Subcutaneous adipose tissue (tissue), 4 donors: ENCODE data around the gene DCAF12L2. TPM values are rescaled to one million over a fixed set of nuclear protein-coding genes. Genes with fewer than 3 reads are reported as not detected.

Source experiments
- total RNA-seq, 4 donors: library from RNA; depleted of rRNA; stranded (reverse); fragments of >200 nt; gene quantifications; one replicate each; pipeline ENCODE4 v1.1.0, GENCODE V29; 2016
- TF ChIP-seq, protein P1 (sequence below): fragments of 450-650 bp; IDR thresholded peaks from one replicate; pipeline ENCODE4 v1.5.1; 2016; ENCODE audit warnings: low read depth, mild to moderate bottlenecking, control low read depth, antibody characterized with exemption, moderate library complexity

DCAF12L2 gene
- total RNA-seq: 1 to 10 TPM in 1 of 4 donors, under 1 TPM in 3; 0.33 to 1.1 (median 0.54) TPM

DNA sequence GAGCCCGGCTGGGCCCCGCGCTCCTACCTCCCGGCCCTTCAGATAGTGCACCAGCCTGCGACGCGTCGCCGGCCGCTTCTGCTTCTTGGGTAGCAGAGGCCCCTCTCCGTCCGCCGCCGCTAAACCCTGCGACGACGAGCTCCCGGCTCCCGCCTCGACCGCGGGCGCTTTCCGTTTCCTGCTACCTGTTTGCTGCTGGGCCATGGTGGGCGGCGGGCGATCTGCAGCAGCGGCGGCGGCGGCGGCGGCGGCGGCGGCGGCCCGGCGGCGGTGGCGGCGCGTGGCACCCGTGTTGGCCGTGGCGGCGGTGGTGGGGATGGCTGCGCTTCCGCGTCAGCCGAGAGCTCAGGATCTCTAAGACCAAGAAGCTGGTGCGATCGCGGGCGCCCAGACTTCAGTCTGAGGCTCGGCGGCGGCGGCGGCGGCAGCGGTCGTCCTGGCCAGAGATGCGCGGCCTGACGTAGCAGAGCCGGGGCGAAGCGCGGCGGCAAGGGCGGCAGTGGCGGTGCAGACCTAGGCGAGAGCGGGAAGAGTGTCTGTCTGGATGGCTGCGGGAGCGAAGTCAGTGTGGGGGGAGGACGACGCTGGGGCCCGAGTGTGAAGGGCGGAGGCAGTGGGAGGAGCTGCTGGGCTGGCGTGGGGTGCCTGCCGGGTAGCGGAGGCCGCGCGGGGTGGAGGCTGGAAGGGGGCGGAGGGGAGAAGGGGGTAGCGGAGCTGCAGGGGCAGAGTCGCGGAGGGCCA lies at the start of gene DCAF12L2:
DCAF12L2 (minus strand) TSS at position 569 of the 741 bp plus-strand sequence; CDS start at position 204, 365 bp downstream.
- TF ChIP-seq, protein P1, sequence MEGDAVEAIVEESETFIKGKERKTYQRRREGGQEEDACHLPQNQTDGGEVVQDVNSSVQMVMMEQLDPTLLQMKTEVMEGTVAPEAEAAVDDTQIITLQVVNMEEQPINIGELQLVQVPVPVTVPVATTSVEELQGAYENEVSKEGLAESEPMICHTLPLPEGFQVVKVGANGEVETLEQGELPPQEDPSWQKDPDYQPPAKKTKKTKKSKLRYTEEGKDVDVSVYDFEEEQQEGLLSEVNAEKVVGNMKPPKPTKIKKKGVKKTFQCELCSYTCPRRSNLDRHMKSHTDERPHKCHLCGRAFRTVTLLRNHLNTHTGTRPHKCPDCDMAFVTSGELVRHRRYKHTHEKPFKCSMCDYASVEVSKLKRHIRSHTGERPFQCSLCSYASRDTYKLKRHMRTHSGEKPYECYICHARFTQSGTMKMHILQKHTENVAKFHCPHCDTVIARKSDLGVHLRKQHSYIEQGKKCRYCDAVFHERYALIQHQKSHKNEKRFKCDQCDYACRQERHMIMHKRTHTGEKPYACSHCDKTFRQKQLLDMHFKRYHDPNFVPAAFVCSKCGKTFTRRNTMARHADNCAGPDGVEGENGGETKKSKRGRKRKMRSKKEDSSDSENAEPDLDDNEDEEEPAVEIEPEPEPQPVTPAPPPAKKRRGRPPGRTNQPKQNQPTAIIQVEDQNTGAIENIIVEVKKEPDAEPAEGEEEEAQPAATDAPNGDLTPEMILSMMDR: no peak

DNA sequence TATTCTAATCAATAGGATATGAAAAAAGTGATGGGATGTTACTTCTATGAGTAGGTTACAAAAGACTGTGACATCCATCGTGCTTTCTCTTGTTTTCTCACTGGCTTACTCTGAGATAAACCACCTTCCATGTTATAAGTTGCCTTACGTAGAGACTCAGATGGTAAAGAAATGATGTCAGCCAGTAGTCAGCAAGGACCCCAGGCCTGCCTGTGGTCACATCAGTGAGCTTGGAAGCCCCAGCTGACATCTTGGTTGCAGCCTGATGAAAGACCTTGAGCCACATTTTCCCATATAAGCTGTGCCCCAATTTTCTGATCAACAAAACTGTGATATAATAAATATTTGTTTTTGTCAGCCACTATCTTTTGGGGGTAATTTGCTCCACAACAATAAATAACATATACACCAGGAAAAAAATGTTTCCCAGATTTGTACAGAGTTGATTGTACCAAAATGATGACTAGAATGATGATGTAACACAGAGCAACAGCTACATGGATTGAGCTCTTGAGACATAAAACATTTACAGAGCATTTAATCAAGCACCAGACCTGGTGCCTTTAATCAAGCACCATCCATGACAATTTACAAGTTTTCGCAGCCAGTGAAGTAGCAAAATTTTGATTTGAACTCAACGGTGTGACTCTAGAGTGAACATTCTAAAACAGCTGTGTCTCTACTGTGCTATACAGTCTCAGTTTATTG lies 11.2 kb upstream of the DCAF12L2 start:
- TF ChIP-seq, protein P1: no peak

DNA sequence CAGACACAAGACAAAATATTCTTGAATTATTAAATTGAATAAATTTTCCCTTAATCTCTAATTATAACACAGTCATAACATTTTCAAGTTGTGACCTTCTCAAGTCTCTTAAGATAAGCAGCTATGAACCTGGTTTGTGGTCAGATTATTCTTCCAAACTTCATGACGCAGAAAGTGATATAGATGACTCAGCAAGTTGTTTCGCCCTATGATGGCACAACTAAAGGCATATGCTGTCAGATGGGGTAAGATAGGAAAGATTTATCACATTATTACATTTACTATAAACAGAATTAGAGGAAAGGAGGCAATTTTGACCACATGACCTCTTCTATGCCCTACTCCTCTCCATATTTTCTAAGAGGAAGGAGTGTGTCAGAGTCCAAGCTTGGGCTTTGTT lies 4.6 kb upstream of the DCAF12L2 start:
- TF ChIP-seq, protein P1: no peak

DNA sequence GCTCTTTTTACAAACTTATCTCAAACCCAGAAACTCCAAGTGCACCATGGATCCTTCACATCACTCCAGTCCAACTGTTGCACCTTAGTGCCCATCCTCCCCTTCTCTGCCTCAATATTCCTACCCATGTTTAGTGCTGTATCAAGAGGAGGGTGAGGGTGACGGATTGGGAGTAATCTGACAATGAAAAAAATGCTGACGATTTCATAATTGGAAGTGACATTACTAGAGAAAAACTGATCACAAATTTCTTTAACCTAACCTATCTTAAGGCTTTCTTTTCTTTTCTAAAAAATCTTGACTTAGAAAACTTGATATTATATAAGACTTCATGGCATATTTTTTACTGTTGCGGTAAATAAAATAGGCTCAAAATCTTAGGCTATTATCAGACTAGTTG lies 1.5 kb upstream of the DCAF12L2 start:
- TF ChIP-seq, protein P1: no peak

DNA sequence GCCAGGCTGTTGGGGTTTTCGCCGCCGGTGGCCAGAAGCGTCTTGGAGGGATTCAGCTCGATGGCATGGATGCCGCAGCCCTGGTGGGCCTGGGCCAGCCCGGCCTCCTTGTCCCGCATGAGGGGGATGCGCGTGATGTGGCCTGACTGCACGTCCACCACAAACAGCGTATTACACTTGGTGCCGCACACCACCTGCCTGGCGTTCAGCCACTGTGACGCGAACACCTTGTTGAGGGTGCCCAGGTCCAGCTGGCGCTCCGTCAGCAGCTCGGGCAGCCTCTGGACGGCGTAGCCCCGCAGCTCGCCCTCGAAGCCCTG lies 728 bp downstream of the DCAF12L2 start:
- TF ChIP-seq, protein P1: no peak

DNA sequence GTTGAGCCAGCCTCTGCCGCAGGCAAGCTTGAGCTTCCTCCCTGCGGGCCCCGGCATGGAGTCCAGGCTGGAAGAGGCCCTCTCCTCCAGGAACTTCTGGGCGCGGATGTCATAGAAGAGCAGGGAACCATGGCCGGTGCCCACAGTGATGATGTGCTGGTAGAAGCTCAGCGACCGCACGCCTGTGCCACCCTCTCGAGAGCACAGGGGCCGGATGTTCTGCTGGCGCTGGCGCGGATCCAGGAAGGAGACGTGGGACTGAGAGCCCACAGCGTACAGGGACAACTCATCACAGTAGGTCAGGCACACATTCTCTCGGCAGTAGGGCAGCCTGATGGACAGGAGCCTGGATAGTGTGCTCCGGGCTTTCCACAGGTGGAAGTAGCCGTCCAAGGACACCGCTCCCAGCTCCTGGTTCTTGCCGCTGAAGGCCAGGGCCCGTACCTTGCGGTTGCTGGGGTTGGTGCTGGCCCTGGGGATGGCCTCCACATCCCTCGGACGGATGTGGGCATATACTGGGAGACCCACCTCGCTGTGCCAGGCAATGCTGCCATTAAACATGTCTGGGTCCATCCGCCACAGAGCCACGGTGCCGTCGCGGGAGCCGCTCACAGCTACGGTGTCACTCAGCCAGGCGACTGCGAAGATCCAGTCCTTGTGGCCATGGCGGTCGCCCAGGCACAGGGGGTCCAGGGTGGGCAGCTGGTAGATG lies 1.2 kb downstream of the DCAF12L2 start:
- TF ChIP-seq, protein P1: no peak

DNA sequence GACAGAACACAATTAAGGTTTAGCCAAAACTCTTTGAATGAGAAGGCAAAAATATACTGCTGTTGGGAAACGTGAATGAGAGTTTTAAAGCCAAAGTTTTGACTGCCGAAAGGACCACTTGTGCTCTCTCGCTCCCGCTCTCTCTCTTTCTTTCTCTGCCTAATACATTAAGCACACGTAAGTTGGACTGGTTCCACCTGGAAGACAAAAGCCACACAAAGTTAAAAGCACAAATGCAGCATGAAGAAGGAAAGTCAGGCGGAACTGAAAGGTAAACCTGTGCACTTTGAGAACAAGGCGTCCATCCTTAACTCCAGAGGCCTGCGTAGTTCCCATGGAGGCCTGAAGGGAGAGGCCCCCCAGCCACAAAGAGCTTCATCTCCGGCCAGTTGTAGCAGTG lies 1.9 kb downstream of the DCAF12L2 start:
- TF ChIP-seq, protein P1: no peak
